ENCODE data around the gene PTPRK.

GRCh38 chr6:128520436-128521281 lies at the start of gene PTPRK:
- TF ChIP-seq CTCF (IDR thresholded peaks at IDR 0.05; ENCODE audit: control extremely low read depth in 1 of 3, insufficient read depth in 1 of 3, low read depth in 1 of 3, low read length in 3 of 3), result peak; percentile 40 to 54 (median 51)
- TF ChIP-seq RAD21 (IDR thresholded peaks at IDR 0.05 in 1 of 2, conservative IDR thresholded peaks at IDR 0.05 in 1 of 2; ENCODE audit: low read depth in 2 of 2, low read length in 2 of 2), result peak; percentile 17 to 40; a peak in 3 of 4 replicates
- no peak for TF ChIP-seq EZH2 (IDR thresholded peaks at IDR 0.05; ENCODE audit: low read depth, low read length, severe bottlenecking)
- TF ChIP-seq, protein P1, sequence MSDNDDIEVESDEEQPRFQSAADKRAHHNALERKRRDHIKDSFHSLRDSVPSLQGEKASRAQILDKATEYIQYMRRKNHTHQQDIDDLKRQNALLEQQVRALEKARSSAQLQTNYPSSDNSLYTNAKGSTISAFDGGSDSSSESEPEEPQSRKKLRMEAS (IDR thresholded peaks at IDR 0.05), result no peak; the same call in 1 of the 2 replicates
- TF ChIP-seq, protein P2, sequence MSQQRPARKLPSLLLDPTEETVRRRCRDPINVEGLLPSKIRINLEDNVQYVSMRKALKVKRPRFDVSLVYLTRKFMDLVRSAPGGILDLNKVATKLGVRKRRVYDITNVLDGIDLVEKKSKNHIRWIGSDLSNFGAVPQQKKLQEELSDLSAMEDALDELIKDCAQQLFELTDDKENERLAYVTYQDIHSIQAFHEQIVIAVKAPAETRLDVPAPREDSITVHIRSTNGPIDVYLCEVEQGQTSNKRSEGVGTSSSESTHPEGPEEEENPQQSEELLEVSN (IDR thresholded peaks at IDR 0.05), result peak; percentile 29; the same call in 1 of the 2 replicates
- TF ChIP-seq BCL11A (IDR thresholded peaks at IDR 0.05; ENCODE audit: low read depth in 2 of 2, low read length in 2 of 2), result no peak
